HFFc6 (cell line): ENCODE data around the gene JARID2. TPM values are rescaled to one million over a fixed set of nuclear protein-coding genes. Genes with fewer than 3 reads are reported as not detected.

Experiments used
- DNase-seq: peaks from one replicate; pipeline ENCODE4 v3.0.0-alpha.2; 2018
- H3K27ac Mint-ChIP-seq: 2 replicates; pipeline ENCODE4 v1.8.0; 2020; ENCODE audit warnings: mild to moderate bottlenecking, mixed read lengths
- H3K27me3 Mint-ChIP-seq: 2 replicates; pipeline ENCODE4 v1.8.0; 2021; ENCODE audit warnings: mild to moderate bottlenecking, moderate library complexity, mixed read lengths; ENCODE audit not compliant: insufficient read depth
- H3K36me3 Mint-ChIP-seq: 2 replicates; pipeline ENCODE4 v1.8.0; 2021; ENCODE audit warnings: low read depth, mixed read lengths
- H3K4me1 Mint-ChIP-seq: 2 replicates; pipeline ENCODE4 v1.8.0; 2020; ENCODE audit warnings: low read depth, mixed read lengths
- H3K4me3 Mint-ChIP-seq: 2 replicates; pipeline ENCODE4 v1.8.0; 2020; ENCODE audit warnings: mild to moderate bottlenecking, moderate library complexity, mixed read lengths
- H3K9me3 Mint-ChIP-seq: 2 replicates; pipeline ENCODE4 v1.8.0; 2020; ENCODE audit warnings: mild to moderate bottlenecking, mixed read lengths
- CTCF ChIP-seq: fragments of 200-600 bp; sonication (generic); IDR thresholded peaks from 2 replicates; pipeline ENCODE4 v1.5.0; 2021; ENCODE audit warnings: antibody characterized with exemption, mild to moderate bottlenecking
- total RNA-seq, 6 experiments: library from RNA; stranded (reverse); fragmentation: NEBNext Ultra II Directional; extraction: Animal tissue kit (Norgen Biotek cat#: 25700); gene quantifications; 2 replicates in 1 of 6; 3 replicates in 5 of 6; pipeline ENCODE4 v1.2.3, GENCODE V29; 2021

Gene JARID2
- total RNA-seq, 6 experiments from 2014 or later: 8.3 to 10.1 (median 9.5) TPM

- peaks cover 12% of the 10 kb centered on the region for H3K36me3 Mint-ChIP-seq
- no peak overlapping the region for H3K4me3 Mint-ChIP-seq
- H3K27ac Mint-ChIP-seq: no peak overlapping the region
- TF ChIP-seq CTCF: no peak
- no peak for DNase-seq
- H3K27me3 Mint-ChIP-seq: peaks cover 4% of the 10 kb centered on the region; the same call in 1 of the 2 replicates
- H3K9me3 Mint-ChIP-seq: no peaks in the 10 kb centered on the region
- peaks cover 23% of the 10 kb centered on the region for H3K4me1 Mint-ChIP-seq
These were observed 246.1 kb downstream of the JARID2 start for GRCh38 chr6:15491986-15492269.

GRCh38 chr6:15493437-15494168 is 247.7 kb downstream of the JARID2 start:
- peaks cover 17% of the 10 kb centered on the region for H3K36me3 Mint-ChIP-seq
- no peak overlapping the region for H3K4me3 Mint-ChIP-seq
- peaks cover 29% of the 10 kb centered on the region for H3K4me1 Mint-ChIP-seq
- peaks cover 7% of the 10 kb centered on the region; the same call in 1 of the 2 replicates for H3K27me3 Mint-ChIP-seq
- peak; percentile 38 for DNase-seq
- no peaks in the 10 kb centered on the region for H3K9me3 Mint-ChIP-seq
- H3K27ac Mint-ChIP-seq: no peak overlapping the region; the same call in 1 of the 2 replicates
- TF ChIP-seq CTCF: no peak

GRCh38 chr6:15495375-15495901 is 249.6 kb downstream of the JARID2 start:
- Mint-ChIP-seq H3K27ac (no peak overlapping the region), H3K4me1 (peaks cover 31% of the 10 kb centered on the region), H3K9me3 (no peaks in the 10 kb centered on the region), H3K36me3 (peaks cover 17% of the 10 kb centered on the region), H3K4me3 (no peak overlapping the region; the same call in 1 of the 2 replicates), H3K27me3 (peaks cover 7% of the 10 kb centered on the region; the same call in 1 of the 2 replicates)
- TF ChIP-seq CTCF: no peak
- no peak for DNase-seq

GRCh38 chr6:15496345-15497131 is 250.7 kb downstream of the JARID2 start:
- H3K27me3 Mint-ChIP-seq: peaks cover 5% of the 10 kb centered on the region
- H3K27ac Mint-ChIP-seq: no peak overlapping the region
- no peak overlapping the region for H3K4me3 Mint-ChIP-seq
- peaks cover 21% of the 10 kb centered on the region for H3K36me3 Mint-ChIP-seq
- no peak for DNase-seq
- H3K4me1 Mint-ChIP-seq: peaks cover 25% of the 10 kb centered on the region
- no peak; the same call in 1 of the 2 replicates for TF ChIP-seq CTCF
- no peaks in the 10 kb centered on the region for H3K9me3 Mint-ChIP-seq

- peaks cover 28% of the 10 kb centered on the region for H3K4me1 Mint-ChIP-seq
- H3K36me3 Mint-ChIP-seq: peaks cover 31% of the 10 kb centered on the region
- peaks cover 10% of the 10 kb centered on the region for H3K27me3 Mint-ChIP-seq
- DNase-seq: no peak
- H3K9me3 Mint-ChIP-seq: no peaks in the 10 kb centered on the region
- H3K4me3 Mint-ChIP-seq: no peak overlapping the region
- no peak for TF ChIP-seq CTCF
- H3K27ac Mint-ChIP-seq: no peak overlapping the region
These were observed 252.8 kb downstream of the JARID2 start for GRCh38 chr6:15498640-15499039.
